Measurements from ENCODE around the gene REXO2.

DNA sequence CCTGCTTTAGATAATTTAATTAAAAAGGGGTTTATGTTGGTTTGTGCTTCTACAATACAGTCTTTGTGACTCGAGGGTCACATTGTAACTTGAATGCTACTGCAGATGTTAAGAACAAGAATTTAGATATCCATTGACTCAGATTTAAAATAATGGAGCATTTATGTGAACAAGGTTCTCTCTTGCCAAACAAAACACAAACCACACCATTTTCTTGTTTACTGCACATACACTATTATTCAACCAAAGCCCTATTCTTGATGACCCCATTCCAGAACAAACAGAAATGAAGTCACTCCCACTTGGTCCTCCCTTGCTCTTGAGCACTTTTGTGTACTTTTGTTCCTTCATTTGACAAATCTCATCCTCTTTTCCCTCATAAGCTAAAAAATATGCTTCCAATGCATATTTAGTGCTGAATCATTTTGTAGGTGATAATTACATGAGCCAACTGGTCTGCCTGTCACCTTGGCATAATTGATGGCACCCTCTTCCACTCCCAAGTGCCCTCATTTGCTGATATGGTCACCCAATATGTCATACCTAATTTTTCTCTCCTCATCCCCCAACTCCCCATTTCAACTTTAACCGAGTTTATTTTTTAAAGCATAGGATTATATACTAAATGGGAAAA, 41.8 kb upstream of the REXO2 start:
- no peak for TF ChIP-seq YY1 (IDR thresholded peaks at IDR 0.05; ENCODE audit: insufficient read depth, insufficient read length)
- TF ChIP-seq SUZ12 (IDR thresholded peaks at IDR 0.05; ENCODE audit: extremely low read depth, insufficient read depth, insufficient read length): no peak
